Measurements from ENCODE around the gene MESD. TPM values are rescaled to one million over a fixed set of nuclear protein-coding genes. Genes with fewer than 3 reads are reported as not detected.

The MESD gene
- polyA plus RNA-seq, 1 donor from 2014 or later: 21.9 TPM

- Mint-ChIP-seq H3K27ac (no peak overlapping the region), H3K27me3 (no peaks in the 10 kb centered on the region), H3K4me3 (no peak overlapping the region), H3K36me3 (peaks cover 12% of the 10 kb centered on the region), H3K4me1 (no peaks in the 10 kb centered on the region), H3K9me3 (no peaks in the 10 kb centered on the region)
Observed at GRCh38 chr15:80934761-80935221, 54.8 kb downstream of the MESD start.

GRCh38 chr15:80932989-80933388, 56.6 kb downstream of the MESD start:
- Mint-ChIP-seq H3K27ac (no peak overlapping the region), H3K9me3 (no peaks in the 10 kb centered on the region), H3K4me1 (no peaks in the 10 kb centered on the region), H3K27me3 (no peaks in the 10 kb centered on the region), H3K4me3 (no peak overlapping the region), H3K36me3 (peaks cover 12% of the 10 kb centered on the region)

- Mint-ChIP-seq H3K27me3 (no peaks in the 10 kb centered on the region), H3K36me3 (peaks cover 11% of the 10 kb centered on the region), H3K9me3 (no peaks in the 10 kb centered on the region), H3K27ac (no peak overlapping the region), H3K4me1 (no peaks in the 10 kb centered on the region), H3K4me3 (no peak overlapping the region)
Observed at GRCh38 chr15:80932513-80932815, 57.2 kb downstream of the MESD start.

GRCh38 chr15:80931721-80932512, 57.7 kb downstream of the MESD start:
- H3K36me3 Mint-ChIP-seq: peaks cover 10% of the 10 kb centered on the region
- no peaks in the 10 kb centered on the region for H3K4me1 Mint-ChIP-seq
- H3K27ac Mint-ChIP-seq: no peak overlapping the region
- H3K4me3 Mint-ChIP-seq: no peak overlapping the region
- no peaks in the 10 kb centered on the region for H3K27me3 Mint-ChIP-seq
- H3K9me3 Mint-ChIP-seq: no peaks in the 10 kb centered on the region

GRCh38 chr15:80931191-80931590, 58.4 kb downstream of the MESD start:
- Mint-ChIP-seq H3K36me3 (peaks cover 8% of the 10 kb centered on the region), H3K27ac (no peak overlapping the region), H3K9me3 (no peaks in the 10 kb centered on the region), H3K27me3 (no peaks in the 10 kb centered on the region), H3K4me1 (peaks cover 0 to 1% (median 0%) of the 10 kb centered on the region in 3 donors), H3K4me3 (no peak overlapping the region)

GRCh38 chr15:80929689-80930088, 59.9 kb downstream of the MESD start:
- peaks cover 0 to 1% (median 0%) of the 10 kb centered on the region in 3 donors for H3K4me1 Mint-ChIP-seq
- H3K27ac Mint-ChIP-seq: no peak overlapping the region
- H3K9me3 Mint-ChIP-seq: no peaks in the 10 kb centered on the region
- no peak overlapping the region for H3K4me3 Mint-ChIP-seq
- H3K27me3 Mint-ChIP-seq: no peaks in the 10 kb centered on the region
- peaks cover 4% of the 10 kb centered on the region for H3K36me3 Mint-ChIP-seq

GRCh38 chr15:80929225-80929624, 60.4 kb downstream of the MESD start:
- Mint-ChIP-seq H3K36me3 (peaks cover 4% of the 10 kb centered on the region), H3K4me3 (no peak overlapping the region), H3K9me3 (no peaks in the 10 kb centered on the region), H3K4me1 (peaks cover 0 to 1% (median 0%) of the 10 kb centered on the region in 3 donors), H3K27ac (no peak overlapping the region), H3K27me3 (no peaks in the 10 kb centered on the region)

GRCh38 chr15:80926126-80926525, 63.5 kb downstream of the MESD start:
- Mint-ChIP-seq H3K9me3 (no peaks in the 10 kb centered on the region), H3K4me1 (peaks cover 0 to 1% (median 0%) of the 10 kb centered on the region in 3 donors), H3K27ac (peak overlapping the region in 1 of 3 donors; percentile 2), H3K4me3 (no peak overlapping the region), H3K36me3 (peaks cover 2% of the 10 kb centered on the region), H3K27me3 (no peaks in the 10 kb centered on the region)

GRCh38 chr15:80925597-80926059, 64.0 kb downstream of the MESD start:
- H3K4me3 Mint-ChIP-seq: no peak overlapping the region
- no peak overlapping the region for H3K27ac Mint-ChIP-seq
- H3K9me3 Mint-ChIP-seq: no peaks in the 10 kb centered on the region
- H3K27me3 Mint-ChIP-seq: no peaks in the 10 kb centered on the region
- H3K4me1 Mint-ChIP-seq: peaks cover 0 to 1% (median 0%) of the 10 kb centered on the region in 3 donors
- H3K36me3 Mint-ChIP-seq: peaks cover 2% of the 10 kb centered on the region

- H3K4me1 Mint-ChIP-seq: peaks cover 0 to 1% (median 0%) of the 10 kb centered on the region in 3 donors
- H3K4me3 Mint-ChIP-seq: no peak overlapping the region
- no peaks in the 10 kb centered on the region for H3K27me3 Mint-ChIP-seq
- peaks cover 2% of the 10 kb centered on the region for H3K36me3 Mint-ChIP-seq
- no peak overlapping the region for H3K27ac Mint-ChIP-seq
- no peaks in the 10 kb centered on the region for H3K9me3 Mint-ChIP-seq
Observed at GRCh38 chr15:80924278-80924677, 65.3 kb downstream of the MESD start.

- H3K27me3 Mint-ChIP-seq: no peaks in the 10 kb centered on the region
- H3K36me3 Mint-ChIP-seq: peaks cover 2% of the 10 kb centered on the region
- no peak overlapping the region for H3K4me3 Mint-ChIP-seq
- peak overlapping the region in 1 of 3 donors; percentile 21 for H3K27ac Mint-ChIP-seq
- peaks cover 0 to 1% (median 0%) of the 10 kb centered on the region in 3 donors for H3K4me1 Mint-ChIP-seq
- H3K9me3 Mint-ChIP-seq: no peaks in the 10 kb centered on the region
Observed at GRCh38 chr15:80923668-80924067, 66.0 kb downstream of the MESD start.

GRCh38 chr15:80921736-80922410, 67.7 kb downstream of the MESD start:
- H3K27ac Mint-ChIP-seq: no peak overlapping the region
- peaks cover 2% of the 10 kb centered on the region for H3K36me3 Mint-ChIP-seq
- no peak overlapping the region for H3K4me3 Mint-ChIP-seq
- no peaks in the 10 kb centered on the region for H3K27me3 Mint-ChIP-seq
- no peaks in the 10 kb centered on the region for H3K9me3 Mint-ChIP-seq
- H3K4me1 Mint-ChIP-seq: peaks cover 0 to 1% (median 0%) of the 10 kb centered on the region in 3 donors

GRCh38 chr15:80920271-80920699, 69.3 kb downstream of the MESD start:
- Mint-ChIP-seq H3K9me3 (no peaks in the 10 kb centered on the region), H3K4me3 (no peak overlapping the region), H3K27ac (no peak overlapping the region), H3K36me3 (no peaks in the 10 kb centered on the region), H3K4me1 (no peaks in the 10 kb centered on the region), H3K27me3 (no peaks in the 10 kb centered on the region)

GRCh38 chr15:80918196-80918783, 71.3 kb downstream of the MESD start:
- Mint-ChIP-seq H3K4me1 (no peaks in the 10 kb centered on the region), H3K27me3 (no peaks in the 10 kb centered on the region), H3K27ac (no peak overlapping the region), H3K9me3 (no peaks in the 10 kb centered on the region), H3K36me3 (peaks cover 1% of the 10 kb centered on the region), H3K4me3 (no peak overlapping the region)

- no peaks in the 10 kb centered on the region for H3K27me3 Mint-ChIP-seq
- H3K4me1 Mint-ChIP-seq: no peaks in the 10 kb centered on the region
- no peak overlapping the region for H3K4me3 Mint-ChIP-seq
- peaks cover 1% of the 10 kb centered on the region for H3K36me3 Mint-ChIP-seq
- H3K9me3 Mint-ChIP-seq: no peaks in the 10 kb centered on the region
- no peak overlapping the region for H3K27ac Mint-ChIP-seq
Observed at GRCh38 chr15:80916056-80916455, 73.6 kb downstream of the MESD start.

Measured in IgD-negative memory B cell (primary cell).